HG02678 (cell line): Measurements from ENCODE around the gene CORO2A.
A peak's percentile ranks its signal among the peaks of the same experiment; 100 is the strongest.

ENCODE experiments used
- ATAC-seq: cut with Tn5 transposase; IDR thresholded peaks from one replicate; pipeline ENCODE4 v1.9.1; 2021; ENCODE audit warnings: mild to moderate bottlenecking, moderate library complexity; ENCODE audit not compliant: unreplicated experiment

The CORO2A gene

GRCh38 chr9:98192503-98193335, at the start of gene CORO2A:
CORO2A (minus strand) TSS chr9:98192637; CDS start chr9:98157660, 34,977 bp downstream.
- peak; percentile 65 for ATAC-seq

GRCh38 chr9:98241357-98242300, 49.2 kb upstream of the CORO2A start:
- no peak for ATAC-seq

GRCh38 chr9:98240475-98240874, 48.0 kb upstream of the CORO2A start:
- ATAC-seq: no peak

DNA sequence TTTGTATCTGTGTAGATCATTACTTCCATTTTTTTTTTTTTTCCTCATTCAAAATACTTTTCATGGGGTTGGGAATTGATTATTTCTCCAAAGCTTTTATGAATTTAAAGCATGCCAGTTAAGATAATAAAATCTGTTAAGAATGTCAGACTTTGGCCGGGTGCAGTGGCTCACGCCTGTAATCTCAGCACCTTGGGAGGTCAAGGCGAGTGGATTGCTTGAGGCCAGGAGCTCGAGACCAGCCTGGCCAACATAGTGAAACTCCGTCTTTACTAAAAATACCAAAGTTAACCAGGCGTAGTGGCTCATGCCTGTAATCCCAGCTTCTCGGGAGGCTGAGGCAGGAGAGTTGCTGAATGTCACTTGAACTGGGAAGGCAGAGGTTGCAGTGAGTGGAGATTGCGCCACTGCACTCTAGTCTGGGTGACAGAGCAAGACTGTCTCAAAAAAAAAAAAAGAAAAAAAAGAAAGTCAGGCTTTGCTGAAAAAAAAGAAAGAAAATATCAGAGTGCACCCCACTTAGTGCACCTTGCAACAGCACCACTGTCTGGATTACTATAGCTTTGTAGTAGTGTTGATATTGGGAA, 44.6 kb upstream of the CORO2A start:
- no peak for ATAC-seq

GRCh38 chr9:98235126-98235525, 42.7 kb upstream of the CORO2A start:
- ATAC-seq: no peak

GRCh38 chr9:98234245-98234825, 41.9 kb upstream of the CORO2A start:
- no peak for ATAC-seq

- ATAC-seq: no peak
Observed at GRCh38 chr9:98232926-98233325, 40.5 kb upstream of the CORO2A start.

GRCh38 chr9:98231770-98232478, 39.5 kb upstream of the CORO2A start:
- no peak for ATAC-seq

DNA sequence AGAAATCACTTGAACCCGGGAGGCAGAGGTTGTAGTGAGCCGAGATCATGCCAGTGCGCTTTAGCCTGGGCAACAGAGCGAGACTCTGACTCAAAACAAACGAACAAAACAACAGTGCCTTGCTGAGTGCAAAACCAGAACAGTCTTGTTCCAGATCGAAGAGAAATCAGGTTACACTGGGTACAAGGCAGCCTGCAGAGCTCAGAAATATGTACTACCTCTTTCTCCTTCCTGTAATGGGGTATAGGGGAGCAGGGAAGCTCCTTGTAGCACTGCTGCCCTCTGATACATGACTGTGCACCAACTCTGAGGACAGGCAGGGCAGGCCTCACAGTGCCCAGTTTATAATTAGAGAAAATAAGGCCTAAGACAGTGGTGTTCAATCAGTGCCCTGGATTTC, 38.4 kb upstream of the CORO2A start:
- ATAC-seq: no peak

GRCh38 chr9:98230304-98230703, 37.9 kb upstream of the CORO2A start:
- no peak for ATAC-seq

DNA sequence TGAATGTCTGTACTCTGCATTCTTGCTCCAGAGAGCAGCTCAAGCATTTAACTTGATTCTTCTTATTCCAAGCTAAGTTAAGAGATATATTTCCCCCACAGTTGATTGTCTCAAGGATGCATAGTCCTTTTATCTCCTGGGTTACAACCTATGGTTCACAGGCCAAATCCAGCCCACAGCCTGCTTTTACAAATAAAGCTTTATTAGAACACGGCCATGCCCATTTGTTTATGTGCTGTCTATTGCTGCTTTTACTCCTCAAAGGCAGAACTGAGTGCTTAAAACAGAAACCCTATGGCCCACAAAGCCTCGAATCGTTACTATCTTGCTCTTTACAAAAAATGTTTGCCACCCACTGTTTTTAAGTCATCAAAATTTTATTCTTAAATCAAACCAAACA, 37.2 kb upstream of the CORO2A start:
- no peak for ATAC-seq

GRCh38 chr9:98229090-98229395, 36.6 kb upstream of the CORO2A start:
- no peak for ATAC-seq

- no peak for ATAC-seq
Observed at GRCh38 chr9:98228392-98229089, 36.1 kb upstream of the CORO2A start.

- no peak for ATAC-seq
Observed at GRCh38 chr9:98227883-98228282, 35.4 kb upstream of the CORO2A start.

GRCh38 chr9:98226957-98227356, 34.5 kb upstream of the CORO2A start:
- ATAC-seq: no peak

DNA sequence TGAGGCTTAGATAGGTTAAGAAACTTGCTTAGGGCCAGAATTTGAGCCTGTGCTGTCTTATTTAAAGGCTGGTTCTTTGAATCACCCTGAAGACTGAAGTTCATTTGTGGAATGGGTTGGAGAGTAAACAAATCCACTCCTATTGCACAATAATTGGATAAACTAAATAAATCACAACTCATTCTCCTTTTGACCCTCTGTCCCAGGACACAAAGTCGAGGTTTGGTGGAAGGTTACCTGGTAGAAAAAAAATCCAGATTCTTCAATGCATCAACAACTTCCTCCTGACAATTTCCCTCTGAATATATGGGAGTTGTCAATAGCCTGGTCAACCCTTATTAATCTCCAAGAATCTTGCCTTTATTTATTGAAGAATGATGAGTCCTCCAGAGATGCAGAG, 34.1 kb upstream of the CORO2A start:
- no peak for ATAC-seq

- no peak for ATAC-seq
Observed at GRCh38 chr9:98225015-98225442, 32.6 kb upstream of the CORO2A start.

GRCh38 chr9:98222885-98223691, 30.7 kb upstream of the CORO2A start:
- ATAC-seq: no peak

DNA sequence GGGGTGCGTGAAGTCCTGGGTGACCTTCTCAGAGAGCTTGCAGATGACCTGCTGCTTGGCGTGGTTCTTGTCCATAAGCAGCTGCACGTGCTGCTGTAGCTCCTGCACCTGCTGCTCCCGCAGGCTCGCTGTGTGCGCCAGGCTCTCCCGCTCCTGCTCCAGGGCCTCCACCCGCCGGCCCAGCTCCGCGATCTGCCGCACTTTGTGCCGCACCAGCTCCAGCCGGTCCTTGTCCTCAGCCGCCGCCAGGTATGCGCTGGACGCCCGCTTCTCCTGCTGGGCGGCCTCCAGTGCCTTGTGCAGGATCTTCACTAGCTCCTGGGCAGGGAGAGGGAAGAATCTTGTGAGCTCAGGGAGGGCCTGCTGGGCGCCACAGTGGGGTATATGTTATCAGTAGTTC, 28.5 kb upstream of the CORO2A start:
- ATAC-seq: no peak
